SK-N-SH treated with all-trans-retinoic acid at 6 μM for 48 hours (cell line): Measurements from ENCODE around the gene ADAMTSL1.

Experiments used
- ATAC-seq: fragments of 200-7000 bp; cut with Tn5 transposase; 3 replicates; pipeline ENCODE4 v1.9.1; 2020; ENCODE audit warnings: mild to moderate bottlenecking, moderate library complexity
- ARNTL ChIP-seq: fragments of 450-650 bp; formaldehyde crosslinking; IDR thresholded peaks from 2 replicates; pipeline ENCODE4 v1.5.0; 2020; ENCODE audit warnings: low read depth, mild to moderate bottlenecking, moderate library complexity, borderline replicate concordance
- BACH2 ChIP-seq: fragments of 250-450 bp; sonication (Bioruptor Pico); IDR thresholded peaks from 2 replicates; pipeline ENCODE4 v1.9.0; 2021; ENCODE audit warnings: mild to moderate bottlenecking, borderline replicate concordance
- CREB5 ChIP-seq: fragments of 250-450 bp; sonication (Bioruptor Pico); IDR thresholded peaks from 2 replicates; pipeline ENCODE4 v1.5.1; 2020; ENCODE audit warnings: low read depth, mild to moderate bottlenecking, moderate library complexity
- CSDC2 ChIP-seq: fragments of 250-450 bp; sonication (Bioruptor Pico); IDR thresholded peaks from 2 replicates; pipeline ENCODE4 v1.5.0; 2020; ENCODE audit warnings: mild to moderate bottlenecking, moderate library complexity
- CSRNP3 ChIP-seq: fragments of 250-450 bp; sonication (Bioruptor Pico); IDR thresholded peaks from 2 replicates; pipeline ENCODE4 v1.5.1; 2021; ENCODE audit warnings: mild to moderate bottlenecking, moderate library complexity
- ESRRG ChIP-seq: fragments of 250-450 bp; sonication (Bioruptor Pico); IDR thresholded peaks from 2 replicates; pipeline ENCODE4 v1.6.1; 2021; ENCODE audit warnings: mild to moderate bottlenecking
- GLIS3 ChIP-seq: fragments of 250-450 bp; sonication (Bioruptor Pico); IDR thresholded peaks from 2 replicates; pipeline ENCODE4 v1.5.0; 2020; ENCODE audit warnings: mild to moderate bottlenecking, moderate library complexity
- ISL1 ChIP-seq: fragments of 250-450 bp; sonication (Bioruptor Pico); IDR thresholded peaks from 2 replicates; pipeline ENCODE4 v2.1.2; 2022; ENCODE audit warnings: mild to moderate bottlenecking, moderate library complexity
- OSR1 ChIP-seq: fragments of 250-450 bp; sonication (Bioruptor Pico); IDR thresholded peaks from 2 replicates; pipeline ENCODE4 v1.8.0; 2022; ENCODE audit warnings: moderate library complexity, mild to moderate bottlenecking, inconsistent platforms
- PATZ1 ChIP-seq: fragments of 250-450 bp; sonication (Bioruptor Pico); IDR thresholded peaks from 2 replicates; pipeline ENCODE4 v1.8.0; 2020; ENCODE audit warnings: mild to moderate bottlenecking, moderate library complexity, borderline replicate concordance
- POU6F1 ChIP-seq: fragments of 250-450 bp; sonication (Bioruptor Pico); IDR thresholded peaks from 2 replicates; pipeline ENCODE4 v1.8.0; 2021; ENCODE audit warnings: low read depth, mild to moderate bottlenecking, moderate library complexity, borderline replicate concordance
- PPARA ChIP-seq: fragments of 250-450 bp; sonication (Bioruptor Pico); IDR thresholded peaks from 2 replicates; pipeline ENCODE4 v1.5.0; 2020; ENCODE audit warnings: mild to moderate bottlenecking, borderline replicate concordance
- SNAI2 ChIP-seq: fragments of 250-450 bp; sonication (Bioruptor Pico); IDR thresholded peaks from 2 replicates; pipeline ENCODE4 v1.5.0; 2020; ENCODE audit warnings: mild to moderate bottlenecking, moderate library complexity
- TOX ChIP-seq: fragments of 250-450 bp; sonication (Bioruptor Pico); IDR thresholded peaks from 2 replicates; pipeline ENCODE4 v1.8.0; 2021; ENCODE audit warnings: mild to moderate bottlenecking, moderate library complexity, borderline replicate concordance
- TSHZ2 ChIP-seq: fragments of 250-450 bp; sonication (Bioruptor Pico); IDR thresholded peaks from 2 replicates; pipeline ENCODE4 v1.5.0; 2020; ENCODE audit warnings: mild to moderate bottlenecking, moderate library complexity
- ZC3H10 ChIP-seq: fragments of 250-450 bp; sonication (Bioruptor Pico); IDR thresholded peaks from 2 replicates; pipeline ENCODE4 v1.5.1; 2021; ENCODE audit warnings: mild to moderate bottlenecking, moderate library complexity
- ZFP3 ChIP-seq: fragments of 250-450 bp; sonication (Bioruptor Pico); IDR thresholded peaks from 2 replicates; pipeline ENCODE4 v1.5.0; 2020; ENCODE audit warnings: mild to moderate bottlenecking, moderate library complexity
- ZFP30 ChIP-seq: fragments of 450-650 bp; formaldehyde crosslinking; IDR thresholded peaks from 2 replicates; pipeline ENCODE4 v1.5.0; 2022; ENCODE audit warnings: mild to moderate bottlenecking, moderate library complexity
- ZNF565 ChIP-seq: fragments of 450-650 bp; formaldehyde crosslinking; conservative IDR thresholded peaks from 2 replicates; pipeline ENCODE4 v1.5.0; 2020; ENCODE audit warnings: low read depth, mild to moderate bottlenecking, moderate library complexity
- ZNF70 ChIP-seq: fragments of 450-650 bp; formaldehyde crosslinking; IDR thresholded peaks from 2 replicates; pipeline ENCODE4 v1.5.0; 2020; ENCODE audit warnings: mild to moderate bottlenecking, moderate library complexity
- ZNF8 ChIP-seq: fragments of 450-650 bp; formaldehyde crosslinking; IDR thresholded peaks from 2 replicates; pipeline ENCODE4 v1.5.0; 2020; ENCODE audit warnings: mild to moderate bottlenecking, moderate library complexity

Gene ADAMTSL1

GRCh38 chr9:18887546-18887945 is 413.6 kb downstream of the ADAMTSL1 start:
- TF ChIP-seq PPARA (CRISPR knock-in tag): no peak
- TF ChIP-seq SNAI2 (CRISPR knock-in tag): no peak
- no peak for TF ChIP-seq ZC3H10 (CRISPR knock-in tag)
- TF ChIP-seq ZFP30: no peak
- TF ChIP-seq ZFP3 (CRISPR knock-in tag): no peak
- TF ChIP-seq PATZ1 (CRISPR knock-in tag): no peak
- no peak for TF ChIP-seq CREB5 (CRISPR knock-in tag)
- no peak for TF ChIP-seq CSRNP3 (CRISPR knock-in tag)
- TF ChIP-seq POU6F1: no peak
- no peak for TF ChIP-seq ZNF565 (CRISPR knock-in tag)
- TF ChIP-seq BACH2 (CRISPR knock-in tag): no peak
- no peak for TF ChIP-seq ISL1 (CRISPR knock-in tag)
- TF ChIP-seq ZNF70 (CRISPR knock-in tag): no peak
- no peak for TF ChIP-seq ARNTL
- no peak for TF ChIP-seq OSR1 (CRISPR knock-in tag)
- no peak for TF ChIP-seq TSHZ2 (CRISPR knock-in tag)
- TF ChIP-seq ESRRG (CRISPR knock-in tag): no peak
- no peak for TF ChIP-seq CSDC2 (CRISPR knock-in tag)
- ATAC-seq: no peak

GRCh38 chr9:18888290-18888689 is 414.3 kb downstream of the ADAMTSL1 start:
- TF ChIP-seq ISL1 (CRISPR knock-in tag) (no peak), ZFP30 (no peak), CSDC2 (CRISPR knock-in tag) (no peak), TSHZ2 (CRISPR knock-in tag) (no peak), ZNF8 (CRISPR knock-in tag) (no peak), ESRRG (CRISPR knock-in tag) (no peak), ZFP3 (CRISPR knock-in tag) (no peak), CSRNP3 (CRISPR knock-in tag) (no peak), TOX (CRISPR knock-in tag) (no peak), ZNF565 (CRISPR knock-in tag) (no peak), SNAI2 (CRISPR knock-in tag) (no peak), ARNTL (no peak), OSR1 (CRISPR knock-in tag) (no peak), GLIS3 (CRISPR knock-in tag) (no peak), ZNF70 (CRISPR knock-in tag) (no peak), POU6F1 (no peak)
- ATAC-seq: peak; percentile 74
